Left ventricle myocardium inferior (tissue), 1 donor: ENCODE data around the gene MRPL57. TPM values are rescaled to one million over a fixed set of nuclear protein-coding genes. Genes with fewer than 3 reads are reported as not detected.

Source experiments
- DNase-seq: peaks from one replicate; pipeline ENCODE4 v3.0.0-alpha.2; 2020
- H3K27ac ChIP-seq: fragments of 200-600 bp; replicated peaks from 2 replicates; pipeline ENCODE4 v1.8.0; 2021
- H3K27me3 ChIP-seq: fragments of 200-600 bp; 2 replicates; pipeline ENCODE4 v1.8.0; 2021; ENCODE audit warnings: low read depth
- H3K36me3 ChIP-seq: fragments of 200-600 bp; 2 replicates; pipeline ENCODE4 v1.8.0; 2021
- H3K4me1 ChIP-seq: fragments of 200-600 bp; 2 replicates; pipeline ENCODE4 v1.8.0; 2021
- H3K4me3 ChIP-seq: fragments of 200-600 bp; 2 replicates; pipeline ENCODE4 v1.8.0; 2021; ENCODE audit warnings: mild to moderate bottlenecking, moderate library complexity
- H3K9me3 ChIP-seq: fragments of 200-600 bp; replicated peaks from 2 replicates; pipeline ENCODE4 v1.8.0; 2021
- intact Hi-C: fragments of 100-400 bp; cut with micrococcal nuclease; formaldehyde crosslinking; loops from one replicate; pipeline ENCODE4 v1.11.0; 2022
- total RNA-seq: library from RNA; stranded (reverse); fragmentation: NEBNext Ultra II Directional; extraction: Animal tissue kit (Norgen Biotek cat#: 25700); gene quantifications from one replicate; pipeline ENCODE4 v1.2.1, GENCODE V29; 2021
- TF ChIP-seq, protein P1 (sequence below): fragments of 200-600 bp; IDR thresholded peaks from 2 replicates; pipeline ENCODE4 v1.8.0; 2021; ENCODE audit warnings: antibody characterized with exemption, mild to moderate bottlenecking, borderline replicate concordance
- donor health status: DM: no; HTN: yes; CAD: no; lungs with severe emphysema.

Gene MRPL57
- total RNA-seq, 1 donor from 2014 or later = 24.6 TPM

- Histone ChIP-seq H3K36me3 (peaks cover 16% of the 10 kb centered on the region), H3K9me3 (no peaks in the 10 kb centered on the region), H3K4me1 (peaks cover 34% of the 10 kb centered on the region), H3K27me3 (no peaks in the 10 kb centered on the region), H3K4me3 (no peak overlapping the region), H3K27ac (no peak overlapping the region)
- intact Hi-C loops = loop anchor here (10.0 kb wide), 1 partner anchor 194 kb away; no protein-coding TSS in a partner anchor
- TF ChIP-seq, protein P1, sequence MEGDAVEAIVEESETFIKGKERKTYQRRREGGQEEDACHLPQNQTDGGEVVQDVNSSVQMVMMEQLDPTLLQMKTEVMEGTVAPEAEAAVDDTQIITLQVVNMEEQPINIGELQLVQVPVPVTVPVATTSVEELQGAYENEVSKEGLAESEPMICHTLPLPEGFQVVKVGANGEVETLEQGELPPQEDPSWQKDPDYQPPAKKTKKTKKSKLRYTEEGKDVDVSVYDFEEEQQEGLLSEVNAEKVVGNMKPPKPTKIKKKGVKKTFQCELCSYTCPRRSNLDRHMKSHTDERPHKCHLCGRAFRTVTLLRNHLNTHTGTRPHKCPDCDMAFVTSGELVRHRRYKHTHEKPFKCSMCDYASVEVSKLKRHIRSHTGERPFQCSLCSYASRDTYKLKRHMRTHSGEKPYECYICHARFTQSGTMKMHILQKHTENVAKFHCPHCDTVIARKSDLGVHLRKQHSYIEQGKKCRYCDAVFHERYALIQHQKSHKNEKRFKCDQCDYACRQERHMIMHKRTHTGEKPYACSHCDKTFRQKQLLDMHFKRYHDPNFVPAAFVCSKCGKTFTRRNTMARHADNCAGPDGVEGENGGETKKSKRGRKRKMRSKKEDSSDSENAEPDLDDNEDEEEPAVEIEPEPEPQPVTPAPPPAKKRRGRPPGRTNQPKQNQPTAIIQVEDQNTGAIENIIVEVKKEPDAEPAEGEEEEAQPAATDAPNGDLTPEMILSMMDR = no peak
- no peak for DNase-seq
These were observed 37.9 kb upstream of the MRPL57 start for GRCh38 chr13:21138561-21138960.

DNA sequence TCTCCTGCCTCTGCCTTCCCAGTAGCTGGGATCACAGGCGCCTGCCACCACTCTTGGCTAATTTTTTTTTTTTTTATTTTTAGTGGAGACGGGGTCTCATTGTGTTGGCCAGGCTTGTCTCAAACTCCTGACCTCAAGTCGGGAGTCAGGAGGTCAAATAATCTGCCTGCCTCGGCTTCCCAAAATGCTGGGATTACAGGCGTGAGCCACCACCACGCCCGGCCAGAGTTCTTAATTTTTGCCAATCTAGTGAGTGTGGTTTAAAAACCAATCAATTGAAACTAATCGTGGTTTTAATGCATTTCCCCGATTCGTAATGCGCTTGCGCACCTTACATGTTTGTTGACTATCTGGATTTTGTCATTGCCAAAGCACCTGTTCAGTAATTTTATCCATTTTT lies 37.1 kb upstream of the MRPL57 start:
- TF ChIP-seq, protein P1 = no peak
- peaks cover 19% of the 10 kb centered on the region for H3K36me3 ChIP-seq
- peak overlapping the region; percentile 89 for H3K27ac ChIP-seq
- no peaks in the 10 kb centered on the region for H3K27me3 ChIP-seq
- no peaks in the 10 kb centered on the region for H3K9me3 ChIP-seq
- peak overlapping the region; percentile 80 for H3K4me3 ChIP-seq
- peaks cover 42% of the 10 kb centered on the region for H3K4me1 ChIP-seq
- no peak for DNase-seq
- intact Hi-C loops = loop anchor here (10.0 kb wide), 1 partner anchor 195 kb away; no protein-coding TSS in a partner anchor

DNA sequence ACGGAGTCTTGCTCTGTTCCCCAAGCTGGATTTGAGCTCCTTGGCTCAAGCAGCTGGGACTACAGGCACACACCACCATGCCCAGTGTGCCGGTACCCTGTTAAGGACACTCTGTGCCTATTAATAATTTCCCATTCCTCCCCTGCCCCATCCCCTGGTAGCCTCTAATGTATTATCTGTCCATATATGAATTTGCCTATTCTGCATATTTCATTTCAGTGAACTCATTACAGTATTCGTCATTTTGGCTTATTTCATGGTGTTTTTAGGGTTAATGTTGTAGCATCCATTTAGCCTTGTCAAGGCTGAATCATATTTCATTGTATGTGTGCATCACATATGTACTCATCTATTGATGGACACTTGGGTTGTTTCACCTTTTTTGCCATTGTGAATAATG lies 33.7 kb upstream of the MRPL57 start:
- Histone ChIP-seq H3K27ac (no peak overlapping the region), H3K4me1 (peaks cover 49% of the 10 kb centered on the region), H3K4me3 (peak overlapping the region; percentile 80), H3K9me3 (no peaks in the 10 kb centered on the region), H3K36me3 (peaks cover 44% of the 10 kb centered on the region), H3K27me3 (no peaks in the 10 kb centered on the region)
- TF ChIP-seq, protein P1 = no peak
- intact Hi-C loops = no loop called here
- no peak for DNase-seq

DNA sequence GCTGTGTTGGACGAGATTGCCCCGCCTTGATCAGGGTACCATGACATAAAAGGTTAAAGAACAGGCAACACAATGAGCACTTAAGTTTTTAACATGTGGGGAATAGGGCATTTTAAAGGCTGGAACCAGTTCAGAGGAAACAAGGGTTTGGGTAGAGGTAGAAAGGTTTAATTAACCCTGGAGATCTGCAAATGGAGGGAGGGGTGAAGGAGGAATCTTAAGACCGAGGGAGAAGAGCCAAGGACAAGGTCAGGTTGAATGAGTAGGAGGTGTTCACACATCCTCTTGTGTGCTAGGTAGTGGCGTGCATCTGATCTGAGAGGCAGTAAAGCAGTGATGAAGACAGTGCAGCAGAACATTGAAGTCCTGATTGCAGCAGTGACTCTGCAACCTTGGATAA lies 28.6 kb upstream of the MRPL57 start:
- no peaks in the 10 kb centered on the region for H3K9me3 ChIP-seq
- peaks cover 44% of the 10 kb centered on the region for H3K36me3 ChIP-seq
- no peak overlapping the region for H3K4me3 ChIP-seq
- TF ChIP-seq, protein P1 = no peak
- intact Hi-C loops = no loop called here
- no peaks in the 10 kb centered on the region for H3K27me3 ChIP-seq
- DNase-seq = no peak
- H3K27ac ChIP-seq = no peak overlapping the region
- H3K4me1 ChIP-seq = peaks cover 41% of the 10 kb centered on the region

DNA sequence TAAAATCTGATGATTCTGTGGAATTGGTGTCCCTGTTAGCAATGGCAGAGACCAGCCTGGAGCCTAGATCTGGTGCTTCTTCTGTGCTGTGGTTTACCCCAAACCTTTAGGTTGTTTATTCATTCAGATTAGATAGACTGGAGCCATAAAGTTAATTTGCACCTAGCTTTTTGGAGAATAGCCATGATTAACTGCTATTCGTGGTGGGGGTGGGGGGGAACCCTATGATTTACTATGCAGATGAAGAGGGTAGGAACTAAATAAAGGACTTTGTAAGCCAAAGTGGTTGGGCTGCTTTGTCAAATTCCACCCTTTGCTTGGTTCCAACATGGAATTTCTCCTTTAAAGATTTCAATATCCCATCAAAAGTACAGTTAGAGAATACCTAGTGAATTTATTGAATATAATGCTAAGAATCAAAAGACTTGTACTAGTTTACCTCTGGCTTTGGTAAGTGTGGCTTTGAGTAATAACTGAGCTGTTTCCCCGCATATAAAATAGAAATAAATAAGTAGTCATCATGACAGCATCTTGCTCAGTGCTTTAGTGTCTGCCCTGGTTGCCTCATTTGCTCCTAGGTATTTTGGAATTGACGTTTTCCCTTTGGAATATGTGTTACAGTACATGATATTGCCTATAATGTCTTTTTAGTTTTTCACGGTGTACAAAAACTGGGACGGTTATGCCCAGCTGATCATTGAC lies 27.8 kb upstream of the MRPL57 start:
- H3K36me3 ChIP-seq = peaks cover 35% of the 10 kb centered on the region
- no peak overlapping the region for H3K4me3 ChIP-seq
- H3K27me3 ChIP-seq = no peaks in the 10 kb centered on the region
- H3K4me1 ChIP-seq = peaks cover 33% of the 10 kb centered on the region
- TF ChIP-seq, protein P1 = no peak
- DNase-seq = no peak
- H3K9me3 ChIP-seq = no peaks in the 10 kb centered on the region
- intact Hi-C loops = no loop called here
- peak overlapping the region; percentile 57 for H3K27ac ChIP-seq
